GM21786 (cell line): Measurements from ENCODE around the gene NIN.

ENCODE experiments used
- ATAC-seq: cut with Tn5 transposase; IDR thresholded peaks from one replicate; pipeline ENCODE4 v1.9.1; 2021; ENCODE audit not compliant: unreplicated experiment

NIN gene

GRCh38 chr14:50837850-50838470, 7.0 kb upstream of the NIN start:
- ATAC-seq = no peak

- ATAC-seq = no peak
Observed at GRCh38 chr14:50837271-50837670, 6.3 kb upstream of the NIN start.

DNA sequence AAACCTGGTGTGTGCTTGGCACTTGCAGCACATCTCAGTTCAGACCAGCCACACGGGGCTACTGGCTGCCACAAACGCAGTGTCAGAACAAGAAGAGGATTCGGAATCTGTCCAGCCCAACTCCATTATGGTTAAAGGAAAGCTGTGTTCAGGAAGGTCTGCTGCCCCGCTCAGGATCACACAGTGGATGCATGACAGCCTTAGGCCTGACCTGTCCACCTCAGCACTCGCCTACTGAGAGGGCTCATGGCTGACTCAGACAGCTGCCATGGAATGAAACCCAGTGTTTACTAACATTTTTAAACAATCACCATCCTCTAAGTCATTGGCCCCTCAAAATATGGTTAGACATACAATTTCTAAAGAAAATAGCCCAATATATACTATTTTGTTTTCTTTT, 5.6 kb upstream of the NIN start:
- ATAC-seq = no peak

GRCh38 chr14:50835280-50835679, 4.3 kb upstream of the NIN start:
- ATAC-seq = no peak

DNA sequence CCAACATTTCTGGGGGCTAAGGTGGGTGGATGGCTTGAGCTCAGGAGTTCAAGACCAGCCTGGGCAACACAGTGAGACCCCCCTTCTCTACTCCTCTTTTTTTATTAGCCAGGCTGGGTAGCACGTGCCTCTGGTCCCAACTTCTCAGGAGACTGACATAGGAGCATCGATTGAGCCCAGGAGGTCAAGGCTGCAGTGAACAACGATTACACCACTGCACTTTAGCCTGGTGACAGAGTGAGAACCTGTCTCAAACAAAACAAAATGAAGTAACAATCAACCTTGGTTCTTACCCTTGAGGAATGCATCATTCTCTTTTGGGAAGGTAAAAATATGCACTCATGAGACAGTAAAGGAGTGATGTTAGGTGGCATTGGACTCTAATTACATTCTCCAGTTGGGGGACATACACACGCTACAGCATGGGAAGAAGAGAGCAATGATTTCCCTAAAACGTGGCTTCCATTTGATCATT, 3.9 kb upstream of the NIN start:
- ATAC-seq = no peak

DNA sequence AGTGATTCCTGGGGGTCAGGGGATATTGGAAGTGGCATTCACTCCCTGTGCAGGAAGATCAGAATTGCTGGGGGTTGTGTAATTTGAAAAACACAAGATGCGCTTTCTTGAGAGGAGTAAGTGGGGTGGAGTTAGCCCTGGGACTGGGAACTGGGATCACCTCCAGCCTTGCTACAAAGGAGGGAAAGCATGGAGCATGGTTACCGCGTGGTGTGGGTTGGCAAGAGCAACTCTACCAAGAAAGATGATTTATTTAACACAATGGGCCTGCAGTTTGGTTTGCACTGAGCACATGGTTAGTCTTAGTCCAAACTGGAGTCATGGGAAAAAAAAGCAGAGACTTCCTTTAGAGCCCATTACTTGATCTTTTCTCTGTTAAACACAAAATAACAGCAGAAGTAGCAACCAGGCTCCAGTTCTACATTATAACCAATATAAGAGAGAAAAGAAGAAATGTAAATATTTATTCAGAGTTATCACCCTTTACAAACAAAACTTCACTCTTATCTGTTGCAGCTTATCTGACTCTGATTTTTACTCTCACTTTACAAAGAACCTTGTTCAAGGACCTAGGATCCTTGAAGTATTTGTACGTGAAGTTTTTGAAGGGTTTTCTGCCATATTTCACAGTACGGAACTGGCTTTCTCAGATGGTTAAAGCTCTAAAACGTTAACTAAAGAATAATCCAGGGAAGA, 2.1 kb upstream of the NIN start:
- ATAC-seq = no peak

DNA sequence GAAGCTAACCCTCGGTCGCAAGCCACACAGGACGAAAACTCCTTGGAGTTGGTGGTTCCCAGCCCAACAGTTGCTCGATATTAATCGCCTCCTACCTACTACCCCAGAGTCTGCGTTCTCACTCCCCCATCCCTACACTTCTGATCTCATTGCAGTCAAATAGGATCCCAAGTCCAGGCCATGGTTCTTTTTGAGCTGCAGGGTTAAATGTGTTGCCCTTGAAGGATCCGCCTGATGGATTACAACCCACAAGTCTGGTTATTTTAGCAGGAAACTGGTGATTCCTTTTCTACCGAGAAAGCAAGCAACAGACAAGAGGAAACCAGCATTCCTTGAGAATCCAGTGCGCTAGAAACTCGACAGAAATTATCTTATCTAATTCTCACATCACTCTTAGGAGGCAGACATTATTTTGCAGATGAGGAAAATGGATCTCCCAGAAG, 785 bp upstream of the NIN start:
- no peak for ATAC-seq

GRCh38 chr14:50830044-50830931, 674 bp downstream of the NIN start:
- peak; percentile 32 for ATAC-seq

GRCh38 chr14:50829489-50830043, 1.4 kb downstream of the NIN start:
- ATAC-seq = no peak

- ATAC-seq = no peak
Observed at GRCh38 chr14:50828721-50829488, 2.1 kb downstream of the NIN start.

DNA sequence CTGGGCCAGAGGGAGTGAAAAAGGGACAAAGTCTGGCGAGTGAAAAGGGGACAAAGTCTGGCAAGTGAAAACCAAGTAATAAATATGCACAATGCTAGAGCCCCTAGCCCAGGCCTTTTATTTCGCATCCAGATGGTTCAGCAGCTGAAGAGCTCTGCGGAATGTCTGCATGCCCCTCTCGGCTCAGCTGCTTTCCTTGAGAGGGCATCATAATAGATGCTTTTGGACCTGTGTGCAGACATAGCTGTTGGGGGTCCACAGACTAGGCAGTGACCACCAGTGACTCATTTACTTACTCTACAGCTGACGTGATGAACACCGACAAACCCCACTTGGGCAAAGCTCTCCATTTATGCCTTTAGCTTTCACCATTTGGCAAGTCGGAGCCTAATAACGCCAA, 4.3 kb downstream of the NIN start:
- no peak for ATAC-seq

DNA sequence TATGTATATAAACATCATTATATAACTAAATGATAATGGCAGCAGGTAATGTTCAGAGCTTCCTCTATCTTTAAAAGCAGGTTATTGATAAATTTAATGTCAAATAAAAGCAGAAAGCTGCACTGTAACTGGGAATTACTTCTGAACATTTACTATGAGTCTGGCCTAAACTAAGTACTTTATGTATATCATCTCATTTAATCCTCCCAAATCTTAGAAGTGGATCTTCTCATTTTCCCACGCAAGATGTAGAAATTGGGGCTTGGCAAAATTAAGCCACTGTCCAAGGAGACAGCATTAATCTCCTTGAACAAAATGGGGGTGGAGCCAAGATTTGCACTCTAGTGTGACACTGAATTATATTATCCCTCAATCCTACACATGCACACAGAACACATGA, 5.7 kb downstream of the NIN start:
- no peak for ATAC-seq

DNA sequence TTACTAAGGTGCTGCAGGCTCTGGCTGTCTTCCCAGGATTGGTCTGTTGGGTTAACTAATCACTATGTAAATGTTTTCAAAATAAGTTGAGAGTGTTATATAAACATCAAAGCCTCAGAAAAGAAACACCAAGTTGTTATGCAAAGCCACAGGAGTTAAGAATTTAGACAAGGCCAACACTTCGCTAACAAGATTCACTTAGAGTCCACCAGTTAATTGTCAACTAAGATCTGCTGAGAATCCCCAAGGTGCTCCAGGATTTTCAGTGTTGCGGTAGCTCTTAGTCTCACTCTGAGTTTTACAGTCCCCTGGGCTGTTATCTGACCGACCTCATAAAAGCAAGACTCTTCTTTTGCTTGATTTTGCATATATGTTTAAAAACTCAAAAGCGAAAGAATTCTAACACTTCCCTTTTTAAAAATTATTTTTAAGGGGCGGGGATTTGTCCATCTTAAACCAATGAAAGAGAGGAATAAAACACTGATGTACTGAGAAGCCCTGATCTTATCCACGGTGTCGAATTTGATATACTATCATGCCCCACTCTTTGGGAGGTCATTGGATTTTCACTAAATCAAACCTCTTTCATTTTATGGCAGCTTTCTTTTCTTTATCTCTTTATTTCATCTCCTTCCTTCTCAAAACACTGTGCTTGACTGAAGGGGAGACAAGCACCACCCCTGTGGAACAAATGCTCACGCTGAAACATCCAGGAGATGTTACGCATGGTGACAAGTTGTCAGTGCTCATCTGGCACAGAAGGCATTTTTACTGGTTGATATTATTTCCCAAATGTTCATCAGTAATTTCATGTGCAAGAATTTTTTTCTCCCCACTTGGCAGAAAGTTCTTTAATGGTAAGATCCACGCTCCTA, 7.0 kb downstream of the NIN start:
- ATAC-seq = peak; percentile 71

DNA sequence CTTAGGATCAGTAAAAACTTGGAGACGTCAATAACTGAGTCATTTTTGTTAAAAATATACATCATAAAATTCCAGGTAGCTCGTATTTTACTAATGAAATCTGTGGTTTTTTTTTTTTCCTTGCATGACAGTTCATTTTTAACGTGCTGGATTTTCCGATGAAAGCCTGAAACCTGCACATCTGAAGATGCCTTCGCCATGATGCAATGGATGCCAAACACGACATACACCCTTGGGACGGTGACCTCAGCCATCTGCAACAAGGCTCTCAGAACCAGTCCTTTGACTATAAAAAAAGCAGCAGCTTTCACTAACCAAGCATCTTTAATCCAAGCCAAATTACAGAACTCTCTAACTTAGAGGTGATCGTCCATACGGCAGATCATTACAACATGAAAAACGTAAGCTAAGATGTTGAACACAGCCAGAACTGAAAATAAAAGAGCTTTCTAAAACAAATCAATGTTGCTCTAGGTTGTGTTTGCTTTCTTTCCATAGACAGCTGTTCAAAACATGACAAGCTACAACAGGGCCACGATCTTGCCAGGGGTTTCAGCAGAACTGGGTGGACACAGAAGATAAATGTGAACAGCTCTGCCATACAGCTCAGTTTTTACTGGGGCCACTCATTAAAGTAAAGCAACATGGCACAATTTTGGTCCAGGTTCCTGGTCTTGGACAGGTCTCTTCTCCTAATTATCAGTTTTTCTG, 7.8 kb downstream of the NIN start:
- peak; percentile 11 for ATAC-seq

DNA sequence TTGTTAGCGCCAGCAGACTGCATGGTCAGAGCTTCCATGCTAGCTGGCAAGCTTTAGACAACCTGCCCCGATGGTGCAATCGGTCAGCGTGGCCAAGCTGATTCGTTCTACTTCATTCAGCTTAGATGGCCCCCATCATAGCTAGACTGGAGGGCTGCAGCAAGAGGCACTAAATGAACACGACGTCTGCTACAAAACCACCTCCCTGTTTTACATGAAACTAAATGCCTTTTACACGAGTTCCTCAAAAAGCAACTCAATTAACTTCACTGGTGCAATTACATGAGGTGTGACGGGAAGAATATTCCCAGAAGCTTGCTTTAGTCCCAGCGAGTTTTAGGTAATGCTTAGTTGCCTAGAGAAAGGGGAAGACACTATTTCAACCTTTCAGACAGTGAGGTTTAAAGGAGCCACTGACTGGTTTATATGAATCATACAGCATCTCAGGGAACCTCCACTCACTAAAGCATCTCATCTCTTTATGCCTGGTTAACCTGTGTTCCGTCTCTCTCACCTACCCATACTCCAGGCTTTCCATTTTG, 8.4 kb downstream of the NIN start:
- peak; percentile 19 for ATAC-seq

DNA sequence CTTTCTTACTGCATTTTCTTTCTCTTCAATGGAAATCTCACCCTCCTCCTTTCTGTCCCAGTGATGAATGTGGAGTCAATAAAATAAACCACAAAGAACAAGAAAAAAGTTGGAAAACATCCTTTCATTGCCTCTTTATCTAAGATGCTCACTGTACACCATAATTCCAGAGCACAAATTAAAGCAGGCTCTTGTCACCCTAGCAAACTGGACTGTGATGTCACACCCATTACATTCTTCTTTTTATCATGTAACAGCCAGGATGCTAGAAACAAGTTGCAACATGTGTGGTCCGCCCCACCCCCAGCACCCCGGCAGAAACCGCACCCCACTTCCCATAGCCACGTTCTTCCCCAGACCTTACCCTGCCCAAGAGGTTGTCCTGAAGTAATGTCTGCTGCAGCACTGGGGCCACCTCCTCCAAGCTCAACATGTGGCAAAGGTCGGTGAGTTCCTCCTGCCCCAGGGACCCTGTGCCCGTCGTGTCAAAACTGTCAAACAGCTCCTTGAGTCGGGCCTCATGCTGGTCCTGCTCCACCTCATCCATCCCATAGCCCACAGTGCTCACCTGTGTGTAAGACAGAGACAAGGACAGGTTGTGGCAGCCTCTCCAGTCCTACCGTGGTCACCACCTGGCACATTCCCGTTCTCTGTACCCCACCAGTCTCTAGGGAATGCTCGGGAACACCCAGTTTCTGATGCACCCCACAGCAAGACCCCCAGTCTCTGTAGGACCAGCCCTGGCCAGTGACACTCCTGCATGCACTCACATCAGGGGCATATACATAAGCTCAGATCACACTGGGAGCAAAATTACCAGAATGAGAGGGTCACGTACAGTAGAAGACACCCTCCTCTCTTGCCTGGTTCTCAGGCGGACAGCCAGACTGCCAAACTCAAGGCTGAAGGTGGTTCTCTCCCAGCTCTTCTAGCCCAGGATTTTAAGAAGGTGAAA, 9.2 kb downstream of the NIN start:
- no peak for ATAC-seq

DNA sequence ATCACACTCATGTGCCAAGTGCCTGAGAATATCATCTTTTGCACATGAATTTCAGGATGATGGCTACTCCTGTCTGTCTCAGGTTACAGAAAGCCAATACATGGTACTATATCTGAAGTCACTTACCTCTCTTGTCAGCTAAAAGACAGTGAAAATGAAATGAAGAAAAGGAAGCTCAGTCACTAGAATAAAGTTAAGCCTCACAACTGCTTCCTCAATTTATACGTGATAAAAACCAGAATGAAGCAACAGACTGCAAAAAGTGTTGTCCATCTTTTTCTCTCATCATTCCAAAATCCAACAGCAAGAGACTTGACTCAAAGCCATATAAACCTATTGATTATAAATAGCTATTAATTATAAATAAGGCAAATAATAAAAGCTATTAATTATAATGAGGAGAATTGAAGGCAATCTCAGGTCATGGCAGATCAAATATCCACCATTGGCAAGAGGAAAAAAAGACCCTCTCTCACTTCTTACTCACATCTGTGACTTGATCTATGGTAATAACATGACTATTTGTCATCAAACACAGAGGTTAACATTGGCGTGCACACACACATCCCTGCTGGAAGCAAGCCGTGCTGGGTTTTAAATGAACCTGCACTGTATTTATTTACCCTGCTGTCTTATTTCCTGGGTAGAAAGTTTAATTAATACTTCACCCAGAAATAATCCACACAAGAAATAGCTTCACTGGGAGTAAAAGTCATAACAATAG, 10.0 kb downstream of the NIN start:
- no peak for ATAC-seq
